GM23338 (cell line): ENCODE data around the gene TGFBI. TPM values are rescaled to one million over a fixed set of nuclear protein-coding genes. Genes with fewer than 3 reads are reported as not detected.

ENCODE experiments used
- ATAC-seq: fragments of 200-7000 bp; cut with Tn5 transposase; 3 replicates; pipeline ENCODE4 v1.9.1; 2020
- DNase-seq: peaks from one replicate; pipeline ENCODE4 v3.0.0-alpha.2; 2015; ENCODE audit warnings: low spot score
- H2AFZ ChIP-seq: fragments of 200-600 bp; sonication (generic); 2 replicates; pipeline ENCODE4 v1.8.0; 2016; ENCODE audit warnings: antibody characterized with exemption, mild to moderate bottlenecking, moderate library complexity
- H3F3A ChIP-seq: fragments of 200-600 bp; sonication (generic); replicated peaks from 2 replicates; pipeline ENCODE4 v1.8.0; 2017; ENCODE audit warnings: antibody characterized with exemption, mixed run types, low read depth
- H3K27ac ChIP-seq: fragments of 200-600 bp; sonication (generic); 2 replicates; pipeline ENCODE4 v1.6.1; 2016; ENCODE audit warnings: low read depth
- H3K27me3 ChIP-seq: fragments of 200-600 bp; sonication (generic); 2 replicates; pipeline ENCODE4 v1.8.0; 2016; ENCODE audit warnings: mild to moderate bottlenecking, mixed run types, moderate library complexity; ENCODE audit not compliant: insufficient read depth
- H3K36me3 ChIP-seq: fragments of 200-600 bp; sonication (generic); 2 replicates; pipeline ENCODE4 v1.8.0; 2016; ENCODE audit warnings: mild to moderate bottlenecking; ENCODE audit not compliant: insufficient read depth
- H3K4me1 ChIP-seq: fragments of 200-600 bp; sonication (generic); 2 replicates; pipeline ENCODE4 v1.8.0; 2016; ENCODE audit warnings: mild to moderate bottlenecking, moderate library complexity; ENCODE audit not compliant: insufficient read depth
- H3K4me2 ChIP-seq: fragments of 200-600 bp; sonication (generic); 2 replicates; pipeline ENCODE4 v1.7.1; 2017; ENCODE audit warnings: mixed run types
- H3K4me3 ChIP-seq: fragments of 200-600 bp; sonication (generic); 2 replicates; pipeline ENCODE4 v1.6.1; 2016; ENCODE audit warnings: mixed run types
- H3K79me2 ChIP-seq: fragments of 200-600 bp; sonication (generic); replicated peaks from 2 replicates; pipeline ENCODE4 v1.8.0; 2017; ENCODE audit warnings: mild to moderate bottlenecking; ENCODE audit not compliant: insufficient read depth
- H3K9me2 ChIP-seq: fragments of 200-600 bp; sonication (generic); 2 replicates; pipeline ENCODE4 v1.8.0; 2017; ENCODE audit not compliant: insufficient read depth
- H4K20me1 ChIP-seq: fragments of 200-600 bp; sonication (generic); replicated peaks from 2 replicates; pipeline ENCODE4 v1.8.0; 2017; ENCODE audit warnings: mild to moderate bottlenecking; ENCODE audit not compliant: insufficient read depth
- H3K27ac Mint-ChIP-seq: 2 replicates; pipeline ENCODE4 v1.8.0; 2020; ENCODE audit warnings: inconsistent platforms, mild to moderate bottlenecking, moderate library complexity, mixed read lengths
- H3K27me3 Mint-ChIP-seq: 3 replicates; pipeline ENCODE4 v1.8.0; 2022; ENCODE audit warnings: low read depth, mild to moderate bottlenecking, moderate library complexity, mixed read lengths, inconsistent platforms; ENCODE audit not compliant: insufficient read depth, poor library complexity
- H3K36me3 Mint-ChIP-seq: 3 replicates; pipeline ENCODE4 v1.8.0; 2021; ENCODE audit warnings: low read depth, mild to moderate bottlenecking, inconsistent platforms, moderate library complexity, mixed read lengths
- H3K4me1 Mint-ChIP-seq: 3 replicates; pipeline ENCODE4 v1.8.0; 2020; ENCODE audit warnings: mild to moderate bottlenecking, inconsistent platforms, mixed read lengths
- H3K4me3 Mint-ChIP-seq: 3 replicates; pipeline ENCODE4 v1.8.0; 2021; ENCODE audit warnings: moderate library complexity, mild to moderate bottlenecking, inconsistent platforms, mixed read lengths
- H3K9me3 Mint-ChIP-seq: 3 replicates; pipeline ENCODE4 v1.8.0; 2020; ENCODE audit warnings: moderate library complexity, mild to moderate bottlenecking, inconsistent platforms, mixed read lengths
- CREB1 ChIP-seq: fragments of 250-450 bp; sonication (Bioruptor Pico); IDR thresholded peaks from 2 replicates; pipeline ENCODE4 v1.5.0; 2020; ENCODE audit warnings: low read depth, mild to moderate bottlenecking, moderate library complexity
- EZH2 ChIP-seq: fragments of 200-600 bp; sonication (generic); IDR thresholded peaks from one replicate; pipeline ENCODE4 v1.8.0; 2017; ENCODE audit warnings: antibody characterized with exemption, mild to moderate bottlenecking, low read depth; ENCODE audit not compliant: unreplicated experiment
- EZH2phosphoT487 ChIP-seq: fragments of 200-600 bp; sonication (generic); IDR thresholded peaks from one replicate; pipeline ENCODE4 v1.8.1; 2018; ENCODE audit warnings: antibody characterized with exemption; ENCODE audit not compliant: unreplicated experiment
- NANOG ChIP-seq: IDR thresholded peaks from 2 replicates; pipeline ENCODE4 v1.6.1; 2016; ENCODE audit warnings: antibody characterized with exemption, borderline replicate concordance
- POLR2AphosphoS5 ChIP-seq: IDR thresholded peaks from 2 replicates; pipeline ENCODE4 v1.6.1; 2016; ENCODE audit warnings: antibody characterized with exemption, low read depth
- STAT1 ChIP-seq: IDR thresholded peaks from one replicate; pipeline ENCODE4 v1.6.1; 2016; ENCODE audit warnings: antibody characterized with exemption; ENCODE audit not compliant: unreplicated experiment
- ZNF114 ChIP-seq: fragments of 250-450 bp; sonication (Bioruptor Pico); IDR thresholded peaks from 2 replicates; pipeline ENCODE4 v1.5.0; 2020; ENCODE audit warnings: mild to moderate bottlenecking, moderate library complexity
- ZNF331 ChIP-seq: fragments of 250-450 bp; sonication (Bioruptor Pico); IDR thresholded peaks from 2 replicates; pipeline ENCODE4 v1.5.0; 2020; ENCODE audit warnings: low read depth, mild to moderate bottlenecking, moderate library complexity
- polyA plus RNA-seq: library from polyadenylated mRNA; unstranded; fragments of >200 nt; fragmentation: Nextera tagmentation; extraction: Ambion mirVana; gene quantifications from 2 replicates; pipeline ENCODE4 v1.2.1, GENCODE V29; 2016
- total RNA-seq: library from RNA; depleted of rRNA; stranded (reverse); fragments of >200 nt; shearing (Covaris generic); gene quantifications from 2 replicates; pipeline ENCODE4 v1.2.3, GENCODE V29; 2014
- TF ChIP-seq, protein P1 (sequence below): IDR thresholded peaks from 2 replicates; pipeline ENCODE4 v1.6.1; 2016; ENCODE audit warnings: antibody characterized with exemption
- TF ChIP-seq, protein P2 (sequence below): IDR thresholded peaks from one replicate; pipeline ENCODE4 v1.6.1; 2018; ENCODE audit warnings: antibody characterized with exemption; ENCODE audit not compliant: unreplicated experiment
- TF ChIP-seq, protein P3 (sequence below), 2 experiments: fragments of 200-600 bp in 1 of 2; sonication (generic) in 1 of 2; conservative IDR thresholded peaks; 2 replicates each; pipeline versions ENCODE4 v1.5.1 to v1.6.1; 2016 to 2017; ENCODE audit warnings: antibody characterized with exemption in 2 of 2, low read depth in 2 of 2, mild to moderate bottlenecking in 2 of 2, moderate library complexity in 1 of 2

Gene TGFBI
- total and polyA plus RNA-seq, 2 experiments from 2014 or later, result 8.9 to 9.4 TPM

GRCh38 chr5:136076067-136076466 is 47.3 kb downstream of the TGFBI start (continued):
- TF ChIP-seq, protein P1, sequence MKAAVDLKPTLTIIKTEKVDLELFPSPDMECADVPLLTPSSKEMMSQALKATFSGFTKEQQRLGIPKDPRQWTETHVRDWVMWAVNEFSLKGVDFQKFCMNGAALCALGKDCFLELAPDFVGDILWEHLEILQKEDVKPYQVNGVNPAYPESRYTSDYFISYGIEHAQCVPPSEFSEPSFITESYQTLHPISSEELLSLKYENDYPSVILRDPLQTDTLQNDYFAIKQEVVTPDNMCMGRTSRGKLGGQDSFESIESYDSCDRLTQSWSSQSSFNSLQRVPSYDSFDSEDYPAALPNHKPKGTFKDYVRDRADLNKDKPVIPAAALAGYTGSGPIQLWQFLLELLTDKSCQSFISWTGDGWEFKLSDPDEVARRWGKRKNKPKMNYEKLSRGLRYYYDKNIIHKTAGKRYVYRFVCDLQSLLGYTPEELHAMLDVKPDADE, result no peak
- TF ChIP-seq, protein P2, sequence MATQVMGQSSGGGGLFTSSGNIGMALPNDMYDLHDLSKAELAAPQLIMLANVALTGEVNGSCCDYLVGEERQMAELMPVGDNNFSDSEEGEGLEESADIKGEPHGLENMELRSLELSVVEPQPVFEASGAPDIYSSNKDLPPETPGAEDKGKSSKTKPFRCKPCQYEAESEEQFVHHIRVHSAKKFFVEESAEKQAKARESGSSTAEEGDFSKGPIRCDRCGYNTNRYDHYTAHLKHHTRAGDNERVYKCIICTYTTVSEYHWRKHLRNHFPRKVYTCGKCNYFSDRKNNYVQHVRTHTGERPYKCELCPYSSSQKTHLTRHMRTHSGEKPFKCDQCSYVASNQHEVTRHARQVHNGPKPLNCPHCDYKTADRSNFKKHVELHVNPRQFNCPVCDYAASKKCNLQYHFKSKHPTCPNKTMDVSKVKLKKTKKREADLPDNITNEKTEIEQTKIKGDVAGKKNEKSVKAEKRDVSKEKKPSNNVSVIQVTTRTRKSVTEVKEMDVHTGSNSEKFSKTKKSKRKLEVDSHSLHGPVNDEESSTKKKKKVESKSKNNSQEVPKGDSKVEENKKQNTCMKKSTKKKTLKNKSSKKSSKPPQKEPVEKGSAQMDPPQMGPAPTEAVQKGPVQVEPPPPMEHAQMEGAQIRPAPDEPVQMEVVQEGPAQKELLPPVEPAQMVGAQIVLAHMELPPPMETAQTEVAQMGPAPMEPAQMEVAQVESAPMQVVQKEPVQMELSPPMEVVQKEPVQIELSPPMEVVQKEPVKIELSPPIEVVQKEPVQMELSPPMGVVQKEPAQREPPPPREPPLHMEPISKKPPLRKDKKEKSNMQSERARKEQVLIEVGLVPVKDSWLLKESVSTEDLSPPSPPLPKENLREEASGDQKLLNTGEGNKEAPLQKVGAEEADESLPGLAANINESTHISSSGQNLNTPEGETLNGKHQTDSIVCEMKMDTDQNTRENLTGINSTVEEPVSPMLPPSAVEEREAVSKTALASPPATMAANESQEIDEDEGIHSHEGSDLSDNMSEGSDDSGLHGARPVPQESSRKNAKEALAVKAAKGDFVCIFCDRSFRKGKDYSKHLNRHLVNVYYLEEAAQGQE, result no peak
- TF ChIP-seq ZNF114 (CRISPR knock-in tag), result no peak
- no peak for TF ChIP-seq EZH2phosphoT487
- TF ChIP-seq, protein P3, sequence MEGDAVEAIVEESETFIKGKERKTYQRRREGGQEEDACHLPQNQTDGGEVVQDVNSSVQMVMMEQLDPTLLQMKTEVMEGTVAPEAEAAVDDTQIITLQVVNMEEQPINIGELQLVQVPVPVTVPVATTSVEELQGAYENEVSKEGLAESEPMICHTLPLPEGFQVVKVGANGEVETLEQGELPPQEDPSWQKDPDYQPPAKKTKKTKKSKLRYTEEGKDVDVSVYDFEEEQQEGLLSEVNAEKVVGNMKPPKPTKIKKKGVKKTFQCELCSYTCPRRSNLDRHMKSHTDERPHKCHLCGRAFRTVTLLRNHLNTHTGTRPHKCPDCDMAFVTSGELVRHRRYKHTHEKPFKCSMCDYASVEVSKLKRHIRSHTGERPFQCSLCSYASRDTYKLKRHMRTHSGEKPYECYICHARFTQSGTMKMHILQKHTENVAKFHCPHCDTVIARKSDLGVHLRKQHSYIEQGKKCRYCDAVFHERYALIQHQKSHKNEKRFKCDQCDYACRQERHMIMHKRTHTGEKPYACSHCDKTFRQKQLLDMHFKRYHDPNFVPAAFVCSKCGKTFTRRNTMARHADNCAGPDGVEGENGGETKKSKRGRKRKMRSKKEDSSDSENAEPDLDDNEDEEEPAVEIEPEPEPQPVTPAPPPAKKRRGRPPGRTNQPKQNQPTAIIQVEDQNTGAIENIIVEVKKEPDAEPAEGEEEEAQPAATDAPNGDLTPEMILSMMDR (conservative IDR thresholded peaks at IDR 0.05; ENCODE audit: low read depth in 2 of 2), result no peak
- no peak for TF ChIP-seq CREB1 (CRISPR knock-in tag)

DNA sequence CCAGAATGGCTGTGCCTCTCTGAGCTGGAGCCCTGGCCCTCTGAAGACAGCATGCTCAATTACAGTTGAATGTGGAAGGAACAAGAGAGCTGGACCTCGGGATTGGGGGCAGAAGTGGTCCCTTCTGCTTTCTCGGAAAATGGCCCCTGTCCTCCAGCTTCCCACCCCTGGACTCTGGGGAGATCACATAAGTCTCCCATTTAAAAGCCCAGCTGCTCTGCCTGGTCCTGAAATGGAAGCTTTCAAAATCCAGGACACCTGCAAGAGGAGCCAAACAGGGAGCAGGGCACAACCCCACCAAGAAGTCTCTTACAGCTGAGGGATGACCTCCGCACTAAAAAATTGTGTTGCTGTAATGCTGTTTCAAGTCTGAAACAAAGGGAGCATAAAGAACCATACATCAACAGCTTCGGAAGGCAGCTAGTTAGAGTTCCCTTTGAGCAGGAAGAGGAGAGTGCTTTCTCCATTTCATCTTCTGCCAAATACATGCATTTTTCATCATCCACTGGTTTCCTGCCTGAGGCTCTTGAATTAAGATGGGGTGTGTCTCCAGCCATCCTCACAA is 48.2 kb downstream of the TGFBI start:
- DNase-seq (no peak), ATAC-seq (no peak)
- no peak overlapping the region for H2AFZ ChIP-seq
- H3K4me1 ChIP-seq, result peaks cover 4% of the 10 kb centered on the region; the same call in 1 of the 2 replicates
- H3K4me3 ChIP-seq, result no peak overlapping the region
- no peaks in the 10 kb centered on the region for H3K36me3 ChIP-seq
- H3K4me2 ChIP-seq, result no peak overlapping the region
- Mint-ChIP-seq H3K4me3 (no peak overlapping the region), H3K27me3 (peaks cover 12% of the 10 kb centered on the region), H3K36me3 (no peaks in the 10 kb centered on the region), H3K4me1 (peaks cover 5% of the 10 kb centered on the region), H3K9me3 (peaks cover 4% of the 10 kb centered on the region; the same call in 1 of the 3 replicates), H3K27ac (no peak overlapping the region)
- no peaks in the 10 kb centered on the region for H3K79me2 ChIP-seq
- H3K27me3 ChIP-seq, result peaks cover 9% of the 10 kb centered on the region; the same call in 1 of the 2 replicates
- H3K9me2 ChIP-seq, result no peaks in the 10 kb centered on the region
- H4K20me1 ChIP-seq, result no peaks in the 10 kb centered on the region
- H3F3A ChIP-seq, result no peaks in the 10 kb centered on the region
- no peak overlapping the region for H3K27ac ChIP-seq
- TF ChIP-seq EZH2 (no peak), ZNF331 (CRISPR knock-in tag) (no peak), EZH2phosphoT487 (no peak), POLR2AphosphoS5 (no peak), CREB1 (CRISPR knock-in tag) (no peak), NANOG (no peak), STAT1 (no peak)
- TF ChIP-seq, protein P2, result no peak
